ENCODE measurements around the gene RASSF7.
"Not testable (repeated sequence)": the region's sequence is repeated elsewhere in the genome, so short reads cannot be mapped to it uniquely, and the experiment has no call there.

The RASSF7 gene

DNA sequence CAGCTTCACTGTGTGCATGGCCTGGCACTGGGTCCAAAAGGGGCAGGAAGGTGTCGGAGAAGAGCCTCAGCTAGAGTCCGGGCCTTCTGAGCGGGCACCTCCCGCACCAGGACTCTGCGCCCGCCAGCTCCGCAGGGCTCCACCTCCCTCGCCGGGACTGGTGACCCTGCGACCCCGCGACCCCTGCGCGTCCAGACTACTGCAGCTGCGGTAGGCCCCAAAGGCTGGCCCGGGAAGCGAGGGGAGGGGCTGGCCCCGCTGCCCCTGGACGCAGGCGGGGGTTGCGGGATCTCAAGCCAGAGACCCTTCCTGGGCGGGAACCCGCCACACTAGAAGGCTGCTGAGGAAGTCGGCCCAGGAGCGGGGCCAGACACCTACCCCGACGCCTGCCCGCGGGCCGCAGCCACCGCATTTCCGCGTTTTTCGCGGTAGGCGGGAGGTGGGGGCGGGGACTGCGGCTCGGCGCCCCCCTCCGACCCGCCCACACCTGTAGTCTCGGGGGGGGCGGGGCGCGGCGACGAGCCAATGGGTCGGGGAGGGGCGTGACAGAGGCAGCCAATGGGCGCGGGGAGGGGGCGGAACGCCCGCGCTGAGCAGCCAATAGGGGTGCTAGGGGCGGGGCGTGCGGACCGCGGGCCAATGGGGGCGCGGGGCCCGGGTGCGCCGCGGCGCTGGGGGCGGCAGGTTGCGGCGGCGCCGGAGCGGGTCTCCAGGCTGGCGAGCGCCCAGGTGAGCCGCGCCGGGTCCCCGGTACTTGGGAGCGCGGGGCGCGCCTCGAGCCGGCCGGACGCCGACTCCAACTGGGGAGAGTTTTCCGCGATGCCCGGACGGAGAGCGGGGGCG lies at the start of gene RASSF7, which contains the start of gene LMNTD2:
TSS of gene RASSF7 (plus strand) at position 666 of the 843 bp plus-strand sequence. CDS start 799 bp downstream, outside the sequence.
TSS of gene LMNTD2 (minus strand) at position 434 of the 843 bp plus-strand sequence. CDS start at position 412, 22 bp downstream.
- DNase-seq = peak; percentile 78

- no peak for DNase-seq
Measured at GRCh38 chr11:512761-513595, 47.8 kb upstream of the RASSF7 start.

DNA sequence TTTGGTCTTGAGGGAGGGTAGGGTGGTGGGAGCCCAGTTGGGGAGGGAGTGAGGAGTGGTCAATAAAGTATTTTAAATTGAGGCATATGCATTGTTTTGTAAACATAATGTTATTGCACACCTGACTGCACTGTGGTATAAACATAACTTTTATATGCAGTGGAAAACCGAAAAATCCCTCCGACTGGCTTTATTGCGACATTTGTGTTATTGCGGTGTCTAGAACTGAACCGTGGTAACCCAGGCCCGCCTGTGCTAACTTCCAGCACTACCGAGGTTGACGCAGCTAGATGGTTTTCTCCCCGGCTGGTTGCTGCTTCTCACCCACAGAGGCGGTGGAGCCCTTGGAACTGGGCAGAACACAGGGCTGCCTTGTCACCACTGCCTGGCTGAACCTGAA lies 46.2 kb upstream of the RASSF7 start:
- no peak for DNase-seq

- no peak for DNase-seq
Measured at GRCh38 chr11:515131-515530, 45.6 kb upstream of the RASSF7 start.

- no peak for DNase-seq
Measured at GRCh38 chr11:516400-516799, 44.4 kb upstream of the RASSF7 start.

- not testable (repeated sequence) for DNase-seq
Measured at GRCh38 chr11:516918-517685, 43.7 kb upstream of the RASSF7 start.

DNA sequence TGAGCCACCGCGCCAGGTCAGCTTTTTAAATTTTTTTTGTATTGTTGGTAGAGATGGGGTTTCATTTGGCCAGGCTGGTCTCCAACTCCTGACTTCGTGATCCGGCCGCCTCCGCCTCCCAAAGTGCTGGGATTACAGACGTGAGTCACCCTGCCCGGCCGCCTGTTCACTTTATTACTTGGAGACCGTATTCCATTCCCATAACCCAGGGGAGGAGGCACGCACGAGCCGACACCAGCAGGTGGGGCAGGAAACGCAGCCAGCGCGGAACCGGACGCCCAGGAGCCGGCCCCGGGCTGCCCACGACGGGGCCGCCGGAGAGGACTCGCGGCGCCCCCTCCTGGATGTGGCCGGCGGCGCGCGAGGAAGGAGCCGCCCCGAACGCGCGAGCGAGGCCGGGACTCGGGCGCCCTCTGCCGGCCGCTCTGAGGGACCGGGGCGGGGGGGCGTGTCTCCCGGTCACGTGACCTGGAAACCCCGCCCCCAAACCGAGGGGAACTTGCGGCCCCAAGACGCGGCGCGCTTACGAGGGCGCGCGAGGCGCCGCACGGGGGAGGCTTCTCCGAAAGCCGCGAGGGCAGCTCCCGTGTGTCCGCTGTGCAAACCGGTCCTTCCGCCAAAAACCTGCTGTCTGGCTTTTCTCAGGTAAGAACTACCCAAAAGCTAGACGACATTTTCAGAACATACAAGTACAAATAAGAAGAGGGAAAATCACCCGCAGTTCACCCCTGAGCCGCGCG lies 42.1 kb upstream of the RASSF7 start:
- DNase-seq = peak; percentile 58

GRCh38 chr11:520428-521176 lies 40.2 kb upstream of the RASSF7 start:
- DNase-seq = no peak

- DNase-seq = no peak
Measured at GRCh38 chr11:521177-521688, 39.5 kb upstream of the RASSF7 start.

DNA sequence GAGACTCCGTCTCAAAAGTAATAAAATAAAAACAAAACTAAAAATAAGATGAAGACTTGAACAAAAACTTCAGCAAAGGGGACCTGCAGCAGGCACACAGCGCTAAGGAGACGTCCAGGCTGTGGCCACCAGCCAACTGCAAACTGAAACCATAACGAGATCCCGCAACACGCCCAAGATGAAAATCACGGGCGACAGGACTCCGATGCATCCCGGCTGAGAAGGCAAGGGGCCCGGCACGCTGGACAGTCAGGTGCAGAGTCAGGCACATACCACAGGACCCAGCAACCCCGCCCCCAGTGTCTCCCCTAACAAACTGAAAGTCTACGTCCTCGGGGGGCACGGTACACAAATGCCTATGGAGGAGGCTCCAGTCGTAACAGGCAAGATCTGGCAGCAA lies 34.6 kb upstream of the RASSF7 start:
- no peak for DNase-seq

DNA sequence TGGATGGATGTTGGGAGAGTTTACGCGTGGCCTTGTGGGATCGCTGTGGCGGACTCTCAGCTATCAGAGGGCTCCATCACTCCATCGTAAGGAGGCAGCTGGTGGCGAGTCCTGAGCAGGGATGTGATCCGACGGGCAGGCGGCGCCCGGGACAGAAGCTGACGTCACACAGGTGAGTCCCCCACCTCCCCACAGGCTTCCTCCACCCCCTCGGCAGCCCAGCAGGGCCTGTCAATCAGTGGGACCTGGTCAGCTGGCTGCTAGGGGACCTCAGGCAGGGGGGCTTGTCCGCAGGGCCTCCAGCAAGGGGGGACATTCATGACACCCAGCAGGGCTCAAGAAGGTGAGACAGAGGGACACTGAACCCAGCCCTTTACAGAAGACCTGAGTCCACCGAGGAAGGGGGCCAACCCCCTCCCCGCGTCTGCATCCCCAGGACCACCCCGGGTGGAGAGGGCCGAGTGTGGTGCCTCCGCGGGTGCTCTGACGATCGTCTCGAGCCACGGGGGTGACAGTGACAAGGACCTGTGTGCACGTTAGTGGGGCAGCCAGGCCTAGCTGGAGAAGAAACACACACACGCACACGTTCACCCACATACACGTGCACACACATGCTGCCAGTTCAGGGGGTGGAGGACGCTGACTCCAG lies 32.5 kb upstream of the RASSF7 start:
- DNase-seq = no peak

GRCh38 chr11:528815-529727 lies 31.7 kb upstream of the RASSF7 start:
- DNase-seq = no peak

DNA sequence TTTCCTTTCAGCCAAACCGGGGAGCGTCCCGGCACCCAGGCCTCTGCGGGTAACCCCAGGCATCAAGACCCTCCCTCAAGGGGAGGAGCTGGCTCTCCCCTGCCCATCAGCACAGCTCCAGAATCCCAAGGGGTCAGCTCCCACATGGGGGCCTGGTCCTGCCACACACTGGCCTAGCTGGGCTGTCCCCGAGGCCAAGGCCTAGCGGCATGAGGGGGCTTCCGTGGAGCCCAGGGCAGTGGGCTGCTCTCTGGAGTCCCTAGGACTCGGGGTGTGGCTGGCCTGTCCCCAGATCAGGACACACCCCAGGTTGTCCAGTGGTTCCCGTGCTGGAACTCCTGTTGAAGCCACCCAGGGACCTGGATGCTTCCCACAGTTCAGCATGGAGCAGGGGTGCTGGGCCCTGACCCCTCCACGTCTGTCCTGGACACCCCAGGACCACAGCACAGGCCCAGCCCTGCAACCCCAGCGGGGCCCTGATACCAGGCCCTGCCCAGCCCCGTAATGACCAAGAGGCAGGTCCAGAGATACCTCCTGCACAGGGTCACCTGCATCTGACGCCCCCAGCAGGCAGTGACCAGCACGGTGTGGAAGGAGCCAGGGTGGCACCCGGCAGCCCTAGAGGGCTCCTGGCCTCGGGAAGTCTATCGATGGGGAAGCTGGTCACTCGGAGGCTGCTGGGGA lies 30.9 kb upstream of the RASSF7 start:
- DNase-seq = no peak

DNA sequence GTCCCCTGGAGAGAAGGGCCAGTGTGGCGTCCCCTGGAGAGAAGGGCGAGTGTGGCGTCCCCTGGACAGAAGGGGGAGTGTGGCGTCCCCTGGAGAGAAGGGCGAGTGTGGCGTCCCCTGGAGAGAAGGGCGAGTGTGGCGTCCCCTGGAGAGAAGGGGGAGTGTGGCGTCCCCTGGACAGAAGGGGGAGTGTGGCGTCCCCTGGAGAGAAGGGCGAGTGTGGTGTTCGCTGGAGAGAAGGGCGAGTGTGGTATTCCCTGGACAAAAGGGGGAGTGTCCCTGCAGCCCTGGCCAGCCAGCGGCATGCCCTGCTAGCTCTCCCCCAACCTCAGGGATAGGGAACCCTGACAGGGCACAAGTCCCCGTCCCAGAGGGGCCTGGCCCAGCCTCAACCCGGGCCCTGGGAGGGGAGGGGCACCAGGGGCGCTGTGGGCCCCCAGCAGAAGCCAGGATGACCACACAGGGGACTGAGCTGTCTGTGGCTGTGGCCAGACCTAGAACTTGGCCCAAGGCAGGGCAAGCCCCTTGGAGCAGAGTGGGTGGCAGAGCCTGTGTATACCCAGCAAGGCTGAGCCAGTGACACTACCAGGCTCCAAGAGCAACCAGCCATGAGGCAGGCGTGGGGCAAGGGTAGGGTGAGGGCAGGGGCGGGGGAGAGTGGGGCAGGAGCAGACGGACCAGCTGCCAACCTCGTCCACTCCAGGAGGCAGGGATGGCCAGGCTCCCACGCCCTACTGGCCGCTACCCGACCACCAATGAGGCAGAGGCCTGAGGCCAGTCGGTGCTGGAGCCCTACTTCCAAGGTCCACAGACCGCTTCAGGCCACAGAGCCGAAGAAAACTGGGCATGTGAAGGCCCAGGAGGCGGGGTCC lies 29.6 kb upstream of the RASSF7 start:
- DNase-seq = no peak

DNA sequence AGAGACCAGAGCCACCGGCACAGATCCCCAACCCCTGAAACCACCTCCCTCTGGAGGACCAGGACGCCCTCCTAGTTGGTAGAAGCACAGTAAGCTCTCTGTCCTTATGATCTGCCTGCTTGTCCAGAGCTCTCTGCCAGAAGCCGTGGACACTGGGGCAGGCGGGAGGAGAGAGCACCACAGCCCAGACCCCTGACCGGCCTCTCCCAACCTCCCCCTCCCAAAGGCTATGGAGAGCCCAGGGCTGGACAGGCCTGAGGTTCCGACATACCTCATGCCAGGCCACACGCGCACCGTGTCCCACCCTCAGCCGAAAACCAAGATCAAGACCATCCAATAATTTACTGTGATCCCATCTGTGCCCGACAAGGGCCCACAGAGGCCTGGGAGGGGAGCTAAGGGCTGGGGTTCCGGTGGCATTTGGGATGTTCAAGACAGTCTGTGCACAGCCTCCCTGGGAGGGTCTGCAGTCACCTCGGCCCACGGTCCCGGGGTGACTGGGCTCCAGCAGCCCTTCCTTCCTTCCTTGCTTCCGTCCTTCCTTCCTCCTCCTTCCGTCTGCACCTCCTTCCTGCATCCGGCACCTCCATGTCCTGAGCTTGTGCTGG lies 28.7 kb upstream of the RASSF7 start:
- no peak for DNase-seq

- DNase-seq = no peak
Measured at GRCh38 chr11:532527-532985, 28.2 kb upstream of the RASSF7 start.

DNA sequence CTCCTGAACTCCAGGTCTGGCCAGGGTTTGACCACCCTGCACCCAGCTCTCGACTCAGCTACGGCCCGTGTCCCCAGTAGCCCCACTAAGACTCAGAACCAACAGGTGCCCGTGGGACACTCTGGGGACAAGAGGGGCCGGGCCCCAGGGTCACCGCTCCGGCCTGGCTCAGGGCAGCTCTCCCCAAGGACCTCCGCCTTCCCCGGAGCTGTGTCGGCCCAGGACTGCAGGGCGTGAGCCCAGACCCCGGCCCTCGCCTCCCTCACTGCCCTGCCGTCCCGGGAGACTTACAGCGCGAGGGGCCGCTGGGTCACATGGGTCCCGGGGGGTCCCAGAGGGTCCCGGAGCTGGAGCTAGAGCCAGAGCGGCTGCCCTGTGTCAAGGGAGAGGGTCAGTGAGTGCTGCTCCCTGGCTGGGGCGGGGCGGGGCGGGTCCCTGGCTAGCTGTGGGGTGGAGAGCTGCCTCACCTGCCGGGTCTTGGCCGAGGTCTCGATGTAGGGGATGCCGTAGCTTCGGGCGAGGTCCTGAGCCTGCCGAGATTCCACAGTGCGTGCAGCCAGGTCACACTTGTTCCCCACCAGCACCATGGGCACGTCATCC lies 27.7 kb upstream of the RASSF7 start:
- no peak for DNase-seq
